NCI-H2029 (cell line): ENCODE results near the gene ACTL8.

Source experiments
- DNase-seq: peaks from one replicate; lab custom pipeline; 2025; lab: John Stamatoyannopoulos, UW

The ACTL8 gene

DNA sequence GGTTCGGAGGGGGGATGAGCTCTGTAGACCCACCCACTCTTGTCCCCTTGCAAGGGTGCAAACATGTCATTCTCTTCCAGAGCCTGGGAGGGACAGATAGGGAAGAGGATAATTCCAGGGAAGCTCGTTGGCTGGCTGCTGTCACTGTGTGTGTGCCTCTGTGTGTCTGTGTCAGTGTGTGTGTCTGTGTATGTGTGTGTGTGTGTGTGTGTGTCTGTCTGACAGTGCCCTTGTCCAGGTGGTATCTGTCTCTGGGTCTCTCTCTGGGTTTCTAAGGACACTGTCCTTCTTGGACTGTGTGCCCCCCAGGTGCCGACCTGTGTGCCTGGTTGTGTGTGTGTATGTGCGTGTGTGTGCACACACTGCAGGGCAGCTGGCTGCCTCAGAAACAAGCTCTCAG is 90.5 kb downstream of the ACTL8 start:
- DNase-seq: no peak

DNA sequence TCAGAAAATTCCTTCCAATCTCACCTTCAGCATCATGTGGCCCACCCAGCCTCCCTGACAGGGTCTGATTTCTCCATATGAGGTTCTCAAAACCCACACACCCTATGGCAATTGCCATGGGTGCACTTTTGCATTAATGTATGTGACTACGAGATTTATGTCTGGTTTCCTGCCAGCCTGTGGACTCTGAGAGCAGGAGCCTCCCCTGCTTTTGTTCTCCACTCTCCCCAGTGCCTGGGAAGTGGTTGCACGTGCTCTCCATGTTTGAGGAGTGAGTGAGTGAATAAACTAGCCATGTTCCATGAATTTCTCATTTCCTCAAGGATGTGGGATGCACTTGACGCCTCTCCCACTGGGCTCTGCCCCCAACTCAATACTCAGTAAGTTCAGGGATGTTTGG is 91.2 kb downstream of the ACTL8 start:
- DNase-seq: no peak

DNA sequence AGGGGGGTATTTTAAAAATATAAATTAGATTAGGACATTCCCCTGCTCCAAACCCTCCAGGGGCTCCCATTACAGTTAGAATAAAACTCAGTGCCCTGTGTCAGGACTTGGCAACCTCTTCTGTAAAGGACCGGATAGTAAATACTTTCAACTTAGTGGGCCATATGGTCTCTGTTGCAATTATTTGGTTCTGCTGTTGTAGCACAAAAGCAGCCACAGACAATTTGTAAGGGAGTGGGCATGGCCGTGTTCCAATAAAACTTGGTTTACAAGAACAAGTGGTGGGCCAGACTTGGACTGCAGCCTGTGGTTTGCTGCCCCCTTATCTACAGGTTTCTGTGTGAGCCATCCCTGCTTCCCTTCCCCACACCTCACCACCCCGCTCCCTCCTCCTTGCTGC is 92.0 kb downstream of the ACTL8 start:
- DNase-seq: no peak

DNA sequence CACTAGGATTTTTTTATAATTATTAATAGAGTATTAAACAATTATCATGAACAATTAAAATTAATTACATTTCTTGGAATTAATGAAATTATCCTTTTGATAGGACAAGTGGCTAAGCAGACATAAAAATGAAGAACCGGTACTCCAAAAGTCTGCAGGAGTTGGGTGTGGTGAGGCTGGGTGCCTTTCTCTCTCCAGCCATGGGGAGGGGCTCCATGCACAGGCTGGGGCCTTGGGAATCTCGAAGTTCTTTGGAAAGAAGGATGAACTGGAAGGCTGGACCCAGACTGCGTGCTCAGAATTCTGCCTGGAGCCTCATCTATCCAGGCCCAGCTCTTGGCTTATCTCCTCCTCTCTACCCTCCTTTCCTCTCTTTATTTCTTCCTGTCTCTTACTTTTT is 94.1 kb downstream of the ACTL8 start:
- no peak for DNase-seq

DNA sequence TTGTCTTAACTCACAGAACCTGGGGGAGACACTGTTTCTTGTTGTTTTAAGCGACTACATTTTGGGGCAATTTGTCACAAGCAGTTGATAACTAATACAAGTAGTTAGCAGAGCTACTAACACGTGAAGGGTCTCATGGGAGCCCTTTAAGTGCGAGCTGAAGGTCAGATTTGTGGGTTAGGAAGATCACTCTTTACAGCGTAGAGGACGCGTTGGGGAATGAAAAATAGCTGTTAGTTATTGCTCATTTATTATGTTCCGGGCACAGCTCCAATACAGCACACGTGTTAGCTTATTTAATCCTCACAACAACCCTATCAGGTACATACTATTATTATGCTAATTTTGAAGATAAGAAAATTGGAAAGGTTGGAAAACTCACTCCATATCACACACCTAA is 95.9 kb downstream of the ACTL8 start:
- DNase-seq: no peak

DNA sequence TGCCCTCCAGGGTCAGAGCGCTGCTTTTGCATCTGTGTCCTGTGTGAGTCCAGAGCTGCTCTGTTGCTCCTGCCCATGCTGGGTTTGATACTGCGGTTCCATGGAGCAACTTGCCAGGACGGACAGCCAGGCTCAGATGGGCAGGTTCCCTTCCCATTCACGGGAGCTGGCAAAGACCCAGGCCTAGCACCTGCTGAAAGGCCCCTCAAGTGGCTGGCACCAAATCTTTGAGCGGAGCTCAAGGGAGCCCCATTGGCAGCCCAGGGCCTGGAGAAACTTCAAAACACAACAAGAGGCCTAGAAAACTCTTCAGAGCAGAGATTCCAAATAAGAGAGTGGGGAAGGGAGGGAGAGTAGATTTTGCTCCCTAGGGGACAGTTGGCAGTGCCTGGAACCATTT is 97.2 kb downstream of the ACTL8 start:
- peak; percentile 55 for DNase-seq

DNA sequence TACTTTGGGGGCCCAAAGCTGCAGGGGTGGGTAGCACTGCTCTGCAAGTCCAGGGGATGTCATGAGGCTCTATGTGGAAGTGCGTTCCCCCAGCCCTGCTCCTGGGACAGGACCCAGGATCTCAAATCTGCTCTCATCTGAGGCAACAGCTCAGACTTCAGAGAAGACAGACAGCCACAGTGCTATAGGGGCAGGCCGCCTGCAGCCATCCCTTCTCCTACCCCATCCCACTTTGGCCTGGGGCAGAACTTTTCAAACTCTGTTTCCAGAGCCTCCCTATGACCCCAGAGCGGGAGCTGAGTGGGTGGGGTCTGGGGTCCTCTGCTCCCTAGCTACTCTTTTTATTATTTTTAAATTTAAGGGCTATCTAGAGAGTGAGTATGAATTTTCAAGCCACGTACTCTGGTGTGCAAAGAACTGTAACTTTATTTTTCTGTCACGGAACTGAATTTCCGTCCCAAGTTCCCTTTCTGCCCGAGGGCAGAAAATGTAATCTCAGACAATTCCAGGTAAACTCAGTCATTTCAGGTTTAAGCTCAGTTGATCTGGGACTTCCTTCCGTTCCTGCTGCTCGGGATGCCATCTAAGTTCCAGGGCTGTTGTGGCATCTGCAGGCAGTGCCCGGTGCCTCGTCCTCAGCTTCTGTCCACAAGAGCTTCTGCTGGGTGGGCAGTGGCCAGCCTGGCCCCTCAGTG is 98.3 kb downstream of the ACTL8 start:
- no peak for DNase-seq

DNA sequence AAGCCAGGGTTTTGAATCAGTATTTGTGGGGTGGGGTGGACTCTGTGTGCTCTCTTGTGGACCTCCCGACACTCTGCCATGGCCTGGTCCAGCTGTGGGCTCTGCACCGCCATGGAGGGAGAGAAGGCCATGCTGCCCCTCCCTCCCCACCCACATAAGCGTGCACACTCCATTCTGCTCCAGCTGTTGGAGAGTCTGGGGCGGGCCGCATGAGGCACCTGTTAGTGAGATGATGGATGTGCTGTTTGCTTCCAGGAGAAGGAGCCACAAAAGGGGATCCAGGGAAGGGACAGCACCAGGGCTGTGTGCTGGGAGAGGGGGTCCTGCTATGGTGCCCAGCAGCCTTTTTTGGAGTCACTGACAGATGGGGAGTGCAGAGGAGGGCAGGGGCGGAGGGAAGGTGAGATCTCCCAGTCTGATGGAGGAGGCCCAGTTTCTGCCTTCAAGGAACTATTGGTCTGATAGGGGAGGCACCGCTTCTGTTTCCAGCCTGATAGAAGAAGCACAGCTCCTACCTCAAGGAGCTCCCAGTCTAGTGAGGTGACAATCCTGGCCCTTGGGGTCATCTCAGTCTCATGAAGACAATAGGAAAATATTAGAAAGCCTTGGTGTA is 101.5 kb downstream of the ACTL8 start:
- no peak for DNase-seq

DNA sequence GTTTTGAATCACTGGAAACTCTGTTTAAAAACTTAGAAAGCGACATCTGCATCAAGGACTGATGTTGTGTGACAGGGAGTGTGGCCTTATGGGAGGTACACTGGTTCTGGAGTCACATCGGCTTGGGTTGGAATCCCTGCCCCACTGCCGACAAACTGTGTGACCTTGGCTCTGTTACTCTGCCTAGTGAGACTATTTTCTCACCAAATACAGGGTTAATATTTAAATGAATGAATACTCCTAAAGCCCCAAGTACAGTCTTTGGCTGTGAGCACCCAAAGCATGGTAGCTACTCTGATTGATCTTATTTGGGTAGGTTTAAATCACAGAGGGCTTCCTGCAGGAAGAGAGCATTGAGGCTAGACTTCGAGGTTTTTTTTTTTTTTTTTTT is 102.0 kb downstream of the ACTL8 start:
- DNase-seq: no peak

DNA sequence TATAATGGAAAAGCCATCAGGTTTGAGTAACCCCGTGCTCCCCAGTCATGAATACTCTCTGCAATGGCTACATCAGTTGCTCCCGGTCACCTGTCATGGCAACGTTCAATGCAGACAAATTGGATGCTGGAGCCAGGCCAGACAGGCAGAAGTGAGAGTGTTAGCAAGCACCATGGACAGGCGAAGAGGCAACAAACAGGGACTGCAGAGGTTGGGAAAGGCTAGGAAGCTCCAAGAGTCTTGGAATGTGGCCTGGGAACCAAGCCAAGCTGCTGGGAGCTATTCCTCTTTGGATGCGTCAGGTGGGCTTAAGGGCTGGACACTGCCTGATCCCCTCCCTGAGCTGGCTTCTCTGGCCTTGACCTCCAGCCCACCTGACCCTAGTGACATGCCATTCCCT is 102.9 kb downstream of the ACTL8 start:
- no peak for DNase-seq

DNA sequence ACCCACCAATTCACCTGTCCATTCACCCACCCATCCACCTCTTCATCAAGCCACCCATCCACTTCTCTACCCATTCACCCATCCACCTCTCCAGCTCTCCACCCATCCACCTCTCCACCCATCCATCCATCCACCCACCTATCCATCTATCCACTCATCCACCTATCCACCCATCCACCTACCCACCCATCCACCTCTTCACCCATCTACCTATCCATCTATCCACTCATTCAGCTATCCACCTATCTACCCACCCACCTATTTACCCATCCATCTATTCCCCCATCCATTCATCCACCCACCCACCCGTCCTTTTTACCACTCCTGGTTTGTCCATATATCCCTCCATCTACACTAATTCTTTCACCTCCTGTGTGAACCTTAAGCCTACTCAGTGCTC is 105.7 kb downstream of the ACTL8 start:
- no peak for DNase-seq

DNA sequence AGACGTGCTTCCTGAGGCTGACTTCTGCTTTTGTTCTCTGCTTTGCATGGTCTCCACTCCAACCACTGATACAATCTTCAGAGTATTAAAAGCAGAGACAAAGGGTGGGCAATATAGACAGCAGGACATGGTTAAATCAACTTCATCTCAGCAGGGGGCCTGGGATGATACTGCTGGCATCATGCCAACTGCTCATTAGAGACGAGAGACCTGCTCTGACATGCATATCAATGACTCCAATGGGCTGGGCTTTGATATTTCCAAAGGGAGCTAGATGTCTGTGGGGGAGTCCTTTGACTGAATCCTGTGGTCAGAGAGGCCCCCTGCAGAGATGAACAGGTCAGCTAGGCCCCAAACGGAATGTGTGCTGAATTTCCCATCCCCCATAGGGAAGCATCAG is 106.6 kb downstream of the ACTL8 start:
- no peak for DNase-seq

DNA sequence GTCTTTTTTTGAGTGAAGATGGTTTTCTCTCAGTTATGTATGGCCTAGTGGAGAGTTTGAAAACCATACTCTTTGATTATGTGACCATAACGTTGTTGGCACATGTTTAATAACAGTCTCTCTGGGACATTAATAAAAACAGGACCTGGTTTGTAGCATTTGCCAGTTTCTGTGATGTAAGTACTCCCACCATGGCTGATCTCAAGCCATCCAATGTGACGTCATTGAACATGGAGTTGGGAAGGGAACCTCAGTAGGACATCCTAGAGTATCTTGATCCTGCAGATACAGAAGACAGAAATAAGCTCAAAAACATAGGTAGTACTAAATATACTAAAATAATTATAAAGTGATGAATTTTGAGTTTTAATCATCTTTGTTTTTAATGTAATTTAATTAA is 107.0 kb downstream of the ACTL8 start:
- no peak for DNase-seq

DNA sequence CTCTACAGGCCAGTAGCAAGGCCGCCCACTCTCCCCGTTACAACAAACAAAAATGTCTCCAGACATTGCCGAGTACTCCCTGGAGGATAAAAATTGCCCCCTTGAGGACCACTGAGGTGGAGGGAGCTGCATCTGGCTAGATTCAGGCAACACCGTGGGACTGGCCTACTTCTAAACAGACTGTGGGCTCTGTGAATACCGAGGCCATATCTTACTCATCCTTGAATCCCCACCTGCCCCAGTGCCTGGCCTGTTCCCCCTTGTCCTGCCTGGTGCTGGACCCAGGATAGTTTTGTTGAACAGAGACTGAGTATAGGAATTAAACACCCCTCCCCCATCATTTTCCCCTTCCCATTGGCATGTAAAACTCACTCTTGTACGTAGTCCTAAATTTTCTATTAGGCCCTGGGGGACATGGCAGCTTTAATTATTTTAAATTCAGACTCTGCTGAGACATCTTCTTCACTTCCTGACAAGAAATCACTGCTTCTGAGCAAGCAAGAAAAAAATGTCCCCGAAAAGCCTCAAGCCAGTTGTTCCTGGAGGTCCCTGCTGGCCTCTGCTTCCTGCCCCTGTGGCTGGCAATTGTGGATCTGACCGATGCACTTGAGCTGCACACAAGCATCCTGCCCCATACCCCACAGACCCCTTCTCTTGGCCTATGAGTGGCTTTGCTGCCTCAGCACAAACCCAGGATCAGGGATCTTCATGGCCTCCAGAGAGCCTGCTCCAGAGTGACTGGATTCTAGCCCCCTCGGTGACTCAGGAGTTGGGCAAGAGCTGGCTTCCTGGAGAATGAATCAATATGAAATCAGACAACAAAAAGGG is 111.0 kb downstream of the ACTL8 start:
- no peak for DNase-seq

DNA sequence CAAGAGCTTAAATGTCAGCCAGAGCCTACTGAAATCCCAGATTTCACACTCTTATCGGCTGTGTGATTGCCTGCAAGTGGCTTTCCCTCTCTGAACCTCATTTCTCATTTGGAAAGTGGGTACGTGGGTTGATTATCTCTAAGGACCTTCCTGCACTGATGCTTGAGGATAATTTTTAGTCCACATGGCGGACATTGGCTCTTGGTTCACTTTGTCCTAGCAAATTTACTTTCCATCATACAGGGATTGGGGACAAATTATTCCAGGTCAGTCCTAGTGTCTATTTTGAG is 111.6 kb downstream of the ACTL8 start:
- no peak for DNase-seq

DNA sequence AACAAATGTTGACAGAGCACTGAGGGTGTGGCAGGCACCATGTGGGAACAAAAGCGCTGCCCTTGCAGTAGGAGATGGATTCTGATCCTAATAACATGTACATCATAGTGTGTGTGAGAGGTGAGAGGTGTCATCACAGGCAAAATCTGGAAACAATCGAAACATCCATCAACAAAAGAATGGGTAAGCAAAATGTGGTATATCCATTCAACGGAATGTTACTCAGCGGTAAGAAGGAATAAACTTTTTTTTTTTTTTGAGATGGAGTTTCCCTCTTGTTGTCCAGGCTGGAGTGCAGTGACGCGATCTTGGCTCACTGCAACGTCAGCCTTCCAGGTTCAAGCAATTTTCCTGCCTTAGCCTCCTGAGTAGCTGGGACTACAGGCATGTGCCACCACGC is 112.3 kb downstream of the ACTL8 start:
- DNase-seq: no peak

DNA sequence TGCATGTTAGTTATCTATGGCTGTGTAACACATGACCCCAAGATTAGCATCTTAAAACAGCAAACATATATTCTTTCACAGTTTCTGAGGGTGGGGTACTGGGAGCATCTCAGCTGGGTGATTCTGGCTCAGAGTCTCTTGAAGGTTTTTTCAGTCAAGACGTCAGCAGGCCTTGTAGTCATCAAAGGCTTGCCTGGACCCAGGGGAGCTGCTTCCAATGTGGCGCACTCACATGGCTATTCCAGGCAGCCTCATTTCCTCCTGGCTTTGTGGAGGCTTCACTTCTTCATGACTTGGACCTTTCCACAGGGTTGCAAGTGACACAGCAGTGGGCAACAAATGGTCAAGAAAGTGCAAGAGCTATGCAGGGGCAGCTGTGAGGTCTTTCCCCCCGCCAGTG is 114.7 kb downstream of the ACTL8 start:
- DNase-seq: no peak

DNA sequence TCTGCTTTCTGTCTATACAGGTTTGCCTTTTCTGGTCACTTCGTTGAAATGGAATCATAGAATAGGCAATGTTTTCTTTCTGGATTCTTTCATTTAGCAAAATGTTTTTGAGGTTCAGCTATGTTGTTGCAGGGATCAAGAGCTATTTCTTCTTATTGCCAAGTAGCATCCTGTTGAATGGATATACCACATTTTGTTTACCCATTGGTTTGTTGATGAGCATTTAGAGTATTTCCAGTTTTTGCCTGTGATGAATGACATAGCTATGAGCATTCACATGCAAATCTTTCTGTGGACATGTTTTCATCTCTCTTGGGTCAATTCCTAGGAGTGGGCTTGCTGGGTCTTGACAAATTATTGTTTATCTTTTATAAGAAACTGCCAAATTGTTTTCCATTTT is 115.5 kb downstream of the ACTL8 start:
- DNase-seq: no peak

DNA sequence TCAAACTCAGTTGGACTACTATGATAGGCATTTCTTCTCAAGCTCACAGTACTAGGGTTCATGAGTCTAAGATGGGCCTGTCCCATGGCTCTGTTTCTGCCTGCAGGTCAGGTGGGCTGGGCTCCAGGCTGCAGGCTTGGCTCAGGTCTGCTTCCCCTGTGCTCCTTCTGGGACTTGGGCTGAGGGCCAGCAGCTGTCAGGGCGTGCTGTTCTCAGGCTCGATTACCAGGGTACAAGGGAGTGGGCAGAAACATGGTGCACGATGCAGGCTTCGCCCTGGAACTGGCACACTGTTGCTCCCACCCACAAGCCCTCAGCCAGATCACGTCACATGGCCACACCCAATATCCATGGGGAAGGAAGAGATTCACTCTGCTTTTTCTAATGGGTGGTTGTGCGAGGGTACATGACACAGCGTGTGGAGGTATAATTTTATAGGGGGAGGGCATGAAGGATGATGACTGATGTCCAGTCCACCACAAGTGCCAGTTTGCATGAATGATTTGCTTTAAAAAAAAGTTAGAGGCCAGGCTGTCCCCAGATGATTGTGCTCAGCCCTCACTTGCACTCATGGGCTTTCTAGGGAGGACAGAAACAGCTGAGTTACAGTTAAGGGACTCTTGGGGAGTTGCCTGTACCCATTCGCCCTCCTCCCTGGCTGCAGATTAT is 118.0 kb downstream of the ACTL8 start:
- DNase-seq: no peak

DNA sequence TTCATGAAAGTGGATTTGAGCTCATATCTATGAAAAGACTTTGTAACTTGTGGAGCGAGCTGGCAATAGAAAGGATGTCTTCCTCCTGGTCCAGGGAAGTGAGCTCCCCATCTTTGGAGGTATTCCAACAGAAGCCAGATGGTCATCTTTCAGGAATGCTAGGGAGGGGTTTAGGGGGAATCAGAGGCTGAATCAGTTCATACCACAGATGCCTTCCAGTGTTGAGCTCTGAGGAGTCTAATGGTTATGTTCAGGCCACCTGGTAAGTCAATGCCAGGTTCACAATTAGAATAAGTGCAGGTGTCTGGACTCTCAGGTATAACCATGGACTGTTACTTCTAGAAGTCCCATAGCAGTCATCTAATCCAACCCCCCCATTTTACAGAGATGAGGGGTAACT is 119.1 kb downstream of the ACTL8 start:
- DNase-seq: no peak

DNA sequence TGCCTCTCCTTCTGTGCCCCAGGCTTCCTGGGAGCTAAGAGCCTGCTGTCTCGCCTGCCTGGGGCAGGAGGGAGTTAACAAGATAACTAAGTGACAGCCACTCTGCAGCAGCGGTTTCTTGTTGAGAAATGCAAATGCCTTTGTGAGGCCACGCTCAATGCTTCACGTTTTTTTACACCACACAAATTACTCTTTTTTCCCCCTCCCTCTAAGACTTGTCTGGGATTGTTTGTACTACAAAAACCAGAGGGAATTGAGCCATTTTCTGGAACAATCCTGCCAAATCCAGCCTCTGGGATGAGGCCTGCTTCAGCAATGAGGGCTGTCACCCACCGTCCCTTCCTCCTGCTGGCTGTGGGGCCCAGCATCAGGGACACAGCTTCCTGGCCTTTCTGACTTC is 119.6 kb downstream of the ACTL8 start:
- no peak for DNase-seq

DNA sequence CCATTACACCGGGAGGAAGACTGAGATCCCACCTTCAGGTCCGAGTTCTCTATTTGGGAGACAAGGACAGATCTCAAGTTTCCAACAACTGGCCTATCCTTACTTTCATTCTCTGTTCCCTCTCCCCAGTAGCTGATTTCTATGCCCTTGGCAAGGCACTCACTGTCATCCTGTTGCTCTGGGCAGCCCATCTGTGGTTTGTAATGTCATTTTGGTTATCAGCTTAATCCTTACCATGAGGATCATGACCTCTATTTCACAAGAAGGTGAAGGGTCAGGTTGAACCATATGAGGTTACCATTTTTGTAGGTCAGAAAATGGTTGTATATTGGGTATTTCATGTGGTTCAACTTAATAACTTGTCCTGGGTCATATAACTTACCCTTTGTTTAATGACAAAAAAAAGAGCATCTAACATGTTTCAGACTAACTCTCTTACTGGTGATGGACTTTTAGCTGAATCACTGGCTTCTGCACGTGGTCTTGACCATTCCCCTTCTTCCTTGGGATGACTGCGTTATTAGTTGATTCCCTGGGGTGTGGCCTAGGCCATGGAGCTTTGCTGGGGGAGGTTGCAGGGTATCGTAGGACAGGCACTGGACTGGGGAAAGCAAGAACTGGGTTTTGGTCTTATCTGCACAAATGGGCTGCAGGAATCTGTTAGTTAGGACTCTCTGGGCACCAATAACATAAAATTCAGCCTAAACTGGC is 120.2 kb downstream of the ACTL8 start:
- no peak for DNase-seq
